Type B pancreatic cell (in vitro differentiated cells): ENCODE data around the gene TMEM158. TPM values are rescaled to one million over a fixed set of nuclear protein-coding genes. Genes with fewer than 3 reads are reported as not detected.

Experiments used
- DNase-seq: peaks from one replicate; pipeline ENCODE4 v3.0.0; 2021; ENCODE audit warnings: mixed read lengths; ENCODE audit not compliant: unreplicated experiment; ENCODE audit errors: extremely low spot score
- H3K27ac Mint-ChIP-seq: 2 replicates; pipeline ENCODE4 v1.8.0; 2021; ENCODE audit warnings: mild to moderate bottlenecking, mixed read lengths
- H3K27me3 Mint-ChIP-seq: 2 replicates; pipeline ENCODE4 v1.8.0; 2021; ENCODE audit warnings: mixed read lengths
- H3K36me3 Mint-ChIP-seq: 2 replicates; pipeline ENCODE4 v1.8.0; 2021; ENCODE audit warnings: mixed read lengths
- H3K4me1 Mint-ChIP-seq: one replicate; pipeline ENCODE4 v1.8.0; 2021; ENCODE audit warnings: mixed read lengths; ENCODE audit not compliant: unreplicated experiment
- H3K4me3 Mint-ChIP-seq: 2 replicates; pipeline ENCODE4 v1.8.0; 2021; ENCODE audit warnings: mild to moderate bottlenecking, mixed read lengths
- H3K9me3 Mint-ChIP-seq: 2 replicates; pipeline ENCODE4 v1.8.0; 2021; ENCODE audit warnings: mixed read lengths
- total RNA-seq: library from RNA; stranded (reverse); gene quantifications from 2 replicates; pipeline ENCODE4 v1.2.1, GENCODE V29; 2021; ENCODE audit warnings: low replicate concordance
- TF ChIP-seq, protein P1 (sequence below): fragments of 200-600 bp; sonication (generic); conservative IDR thresholded peaks from 2 replicates; pipeline ENCODE4 v1.5.0; 2021; ENCODE audit warnings: antibody characterized with exemption, mild to moderate bottlenecking

The TMEM158 gene
- total RNA-seq, 1 donor from 2014 or later = 8.9 TPM

DNA sequence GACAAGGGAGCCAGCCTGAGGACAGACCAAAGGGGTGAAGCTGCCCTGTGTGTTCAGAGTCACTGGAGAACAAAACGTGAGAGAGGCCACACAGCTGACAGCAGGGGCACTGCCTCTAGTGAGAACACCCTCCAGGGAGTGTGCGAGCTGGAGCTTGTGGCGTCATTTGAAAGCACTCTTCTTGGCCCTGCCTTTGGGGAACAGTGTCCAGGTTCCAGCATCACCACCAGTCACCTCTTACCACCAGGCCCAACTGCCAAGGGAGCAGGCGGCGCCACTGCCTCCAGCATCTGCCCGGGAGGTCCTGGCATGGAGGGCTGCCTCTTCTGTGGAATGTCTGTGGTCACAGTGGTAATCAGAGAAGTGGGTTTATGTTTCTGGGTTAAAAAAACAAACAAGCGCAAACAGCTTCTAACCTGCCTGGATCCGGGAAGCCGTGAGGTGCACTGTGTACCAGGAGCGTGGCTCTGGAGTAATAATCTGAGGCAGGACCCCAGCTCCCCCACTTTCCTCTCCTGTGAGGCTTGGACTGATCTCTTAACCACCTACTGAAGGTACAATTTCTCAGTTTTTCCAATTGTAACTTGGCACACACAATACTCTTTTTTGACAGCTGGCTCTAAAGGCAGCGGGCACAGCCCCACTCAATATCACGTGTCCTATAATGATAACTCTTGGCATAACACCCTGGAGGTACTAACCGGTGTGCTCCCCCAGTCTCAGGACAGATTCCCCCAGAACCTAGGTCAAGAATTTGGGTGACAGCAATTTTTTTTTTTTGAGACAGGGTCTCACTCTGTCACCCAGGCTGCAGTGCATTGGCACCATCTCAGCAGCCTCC, 47.7 kb downstream of the TMEM158 start:
- peak overlapping the region; percentile 68 for H3K27ac Mint-ChIP-seq
- H3K4me1 Mint-ChIP-seq = peaks cover 20% of the 10 kb centered on the region
- H3K4me3 Mint-ChIP-seq = no peak overlapping the region
- no peaks in the 10 kb centered on the region for H3K27me3 Mint-ChIP-seq
- DNase-seq = no peak
- TF ChIP-seq, protein P1, sequence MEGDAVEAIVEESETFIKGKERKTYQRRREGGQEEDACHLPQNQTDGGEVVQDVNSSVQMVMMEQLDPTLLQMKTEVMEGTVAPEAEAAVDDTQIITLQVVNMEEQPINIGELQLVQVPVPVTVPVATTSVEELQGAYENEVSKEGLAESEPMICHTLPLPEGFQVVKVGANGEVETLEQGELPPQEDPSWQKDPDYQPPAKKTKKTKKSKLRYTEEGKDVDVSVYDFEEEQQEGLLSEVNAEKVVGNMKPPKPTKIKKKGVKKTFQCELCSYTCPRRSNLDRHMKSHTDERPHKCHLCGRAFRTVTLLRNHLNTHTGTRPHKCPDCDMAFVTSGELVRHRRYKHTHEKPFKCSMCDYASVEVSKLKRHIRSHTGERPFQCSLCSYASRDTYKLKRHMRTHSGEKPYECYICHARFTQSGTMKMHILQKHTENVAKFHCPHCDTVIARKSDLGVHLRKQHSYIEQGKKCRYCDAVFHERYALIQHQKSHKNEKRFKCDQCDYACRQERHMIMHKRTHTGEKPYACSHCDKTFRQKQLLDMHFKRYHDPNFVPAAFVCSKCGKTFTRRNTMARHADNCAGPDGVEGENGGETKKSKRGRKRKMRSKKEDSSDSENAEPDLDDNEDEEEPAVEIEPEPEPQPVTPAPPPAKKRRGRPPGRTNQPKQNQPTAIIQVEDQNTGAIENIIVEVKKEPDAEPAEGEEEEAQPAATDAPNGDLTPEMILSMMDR = no peak
- H3K9me3 Mint-ChIP-seq = no peaks in the 10 kb centered on the region
- no peaks in the 10 kb centered on the region for H3K36me3 Mint-ChIP-seq

DNA sequence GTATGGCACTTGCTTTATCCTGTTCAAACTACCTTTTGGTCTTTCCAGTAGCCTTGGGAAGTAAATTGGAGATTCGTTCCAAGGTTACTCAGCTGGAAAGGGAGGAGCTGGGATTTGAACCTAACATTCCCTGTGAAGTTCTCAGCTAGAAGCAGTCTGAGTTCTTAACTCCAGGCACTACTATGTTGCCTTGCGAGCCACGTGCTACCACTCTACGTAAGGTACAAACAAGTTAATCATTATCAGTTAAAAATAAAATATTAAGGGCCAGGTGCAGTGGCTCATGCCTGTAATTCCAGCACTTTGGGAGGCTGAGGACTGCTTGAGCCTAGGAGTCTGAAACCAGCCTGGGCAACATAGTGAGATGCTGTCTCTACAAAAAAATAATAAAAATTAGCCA, 49.2 kb downstream of the TMEM158 start:
- no peaks in the 10 kb centered on the region for H3K36me3 Mint-ChIP-seq
- H3K27ac Mint-ChIP-seq = no peak overlapping the region
- no peak overlapping the region for H3K4me3 Mint-ChIP-seq
- no peaks in the 10 kb centered on the region for H3K9me3 Mint-ChIP-seq
- no peak for DNase-seq
- H3K27me3 Mint-ChIP-seq = no peaks in the 10 kb centered on the region
- H3K4me1 Mint-ChIP-seq = peaks cover 10% of the 10 kb centered on the region
- TF ChIP-seq, protein P1 = no peak

Other genes with a start within 250 kb of the TMEM158 start
- 0.43 and 1.2 TPM in 2 replicates for gene CLEC3B, start 200.0 kb downstream of the TMEM158 start, total RNA-seq
- 26.3 and 82.5 TPM in 2 replicates for gene CDCP1, start 79.9 kb downstream of the TMEM158 start, total RNA-seq
- 23.3 and 35.8 TPM in 2 replicates for gene LARS2, start 162.3 kb upstream of the TMEM158 start, total RNA-seq